ENCODE data around the gene THAP3. TPM values are rescaled to one million over a fixed set of nuclear protein-coding genes. Genes with fewer than 3 reads are reported as not detected.
"Not testable (repeated sequence)": the region's sequence is repeated elsewhere in the genome, so short reads cannot be mapped to it uniquely, and the experiment has no call there.

The THAP3 gene
- polyA plus RNA-seq, 12 donors, result 14.1 to 20.4 (median 16.0) TPM; not detected in 1

GRCh38 chr1:6634371-6635052 is 9.8 kb downstream of the THAP3 start:
- DNase-seq, result no peak

- no peak for DNase-seq
Measured at GRCh38 chr1:6635161-6635909, 10.7 kb downstream of the THAP3 start.

GRCh38 chr1:6635910-6636760 is 11.5 kb downstream of the THAP3 start:
- no peak for DNase-seq

- not testable (repeated sequence) for DNase-seq
Measured at GRCh38 chr1:6636778-6637177, 12.1 kb downstream of the THAP3 start.

- no peak for DNase-seq
Measured at GRCh38 chr1:6637770-6638169, 13.1 kb downstream of the THAP3 start.

- peak; percentile 82 for DNase-seq
Measured at GRCh38 chr1:6638226-6638625, 13.6 kb downstream of the THAP3 start.

GRCh38 chr1:6640867-6641266 is 16.2 kb downstream of the THAP3 start:
- DNase-seq, result not testable (repeated sequence)

- no peak for DNase-seq
Measured at GRCh38 chr1:6645018-6645417, 20.4 kb downstream of the THAP3 start.

GRCh38 chr1:6646499-6647148 is 22.0 kb downstream of the THAP3 start:
- peak; percentile 33 for DNase-seq

GRCh38 chr1:6648556-6648955 is 23.9 kb downstream of the THAP3 start:
- no peak for DNase-seq

GRCh38 chr1:6651909-6652308 is 27.2 kb downstream of the THAP3 start:
- DNase-seq, result no peak

- DNase-seq, result no peak
Measured at GRCh38 chr1:6652986-6653385, 28.3 kb downstream of the THAP3 start.

GRCh38 chr1:6653436-6654290 is 29.0 kb downstream of the THAP3 start:
- DNase-seq, result no peak

GRCh38 chr1:6657138-6657537 is 32.5 kb downstream of the THAP3 start:
- no peak for DNase-seq

GRCh38 chr1:6658359-6659060 is 33.8 kb downstream of the THAP3 start:
- no peak for DNase-seq

GRCh38 chr1:6660415-6661049 is 35.9 kb downstream of the THAP3 start:
- no peak for DNase-seq

GRCh38 chr1:6662468-6662867 is 37.8 kb downstream of the THAP3 start:
- DNase-seq, result not testable (repeated sequence)

GRCh38 chr1:6666696-6667095 is 42.0 kb downstream of the THAP3 start:
- no peak for DNase-seq

GRCh38 chr1:6667139-6667538 is 42.5 kb downstream of the THAP3 start:
- no peak for DNase-seq

GRCh38 chr1:6668503-6668902 is 43.8 kb downstream of the THAP3 start:
- DNase-seq, result no peak
